A549 (cell line): ENCODE results near the gene RTN4.

ENCODE experiments used
- EP300 ChIP-seq, 2 experiments: fragments of >200 bp; sonication (Bioruptor Twin); formaldehyde crosslinking; IDR thresholded peaks; 2 replicates in 1 of 2; 3 replicates in 1 of 2; pipeline ENCODE4 v1.6.1; 2016 to 2017
- JUNB ChIP-seq: fragments of >200 bp; sonication (Bioruptor Twin); formaldehyde crosslinking; IDR thresholded peaks from 2 replicates; pipeline ENCODE4 v1.6.1; 2016
- KDM5A ChIP-seq: fragments of 200-600 bp; sonication (generic); IDR thresholded peaks from 2 replicates; pipeline ENCODE4 v1.6.1; 2016; ENCODE audit warnings: antibody characterized with exemption, mild to moderate bottlenecking
- POLR2A ChIP-seq: IDR thresholded peaks from 2 replicates; pipeline ENCODE4 v1.6.1; 2012; ENCODE audit warnings: mild to moderate bottlenecking, low read length
- RAD21 ChIP-seq, 2 experiments: fragments of >200 bp in 1 of 2; sonication (Bioruptor Twin) in 1 of 2; formaldehyde crosslinking in 1 of 2; IDR thresholded peaks in 1 of 2; conservative IDR thresholded peaks in 1 of 2; 2 replicates in 1 of 2; 3 replicates in 1 of 2; pipeline ENCODE4 v1.6.1; 2012 to 2018; ENCODE audit warnings: inconsistent platforms in 1 of 2
- RCOR1 ChIP-seq: fragments of 150-350 bp; IDR thresholded peaks from 2 replicates; pipeline ENCODE4 v1.6.1; 2014; ENCODE audit warnings: antibody characterized with exemption, low read length, low read depth
- RFX5 ChIP-seq: fragments of 450-650 bp; IDR thresholded peaks from 2 replicates; pipeline ENCODE4 v1.7.1; 2014; ENCODE audit warnings: antibody characterized with exemption, mild to moderate bottlenecking, moderate library complexity
- TF ChIP-seq, protein P1 (sequence below): fragments of 200-600 bp; sonication (generic); IDR thresholded peaks from 2 replicates; pipeline ENCODE4 v1.6.1; 2016; ENCODE audit warnings: antibody characterized with exemption, mild to moderate bottlenecking, moderate library complexity
- TF ChIP-seq, protein P2 (sequence below): fragments of >200 bp; sonication (Bioruptor Twin); formaldehyde crosslinking; IDR thresholded peaks from 3 replicates; pipeline ENCODE4 v1.5.1; 2016
- TF ChIP-seq, protein P3 (sequence below): fragments of 450-650 bp; IDR thresholded peaks from 2 replicates; pipeline ENCODE4 v1.6.1; 2014; ENCODE audit warnings: antibody characterized with exemption
- TF ChIP-seq, protein P4 (sequence below): IDR thresholded peaks from 2 replicates; pipeline ENCODE4 v1.6.1; 2012
- TF ChIP-seq, protein P5 (sequence below): fragments of >200 bp; sonication (Bioruptor Twin); formaldehyde crosslinking; IDR thresholded peaks from 2 replicates; pipeline ENCODE4 v1.6.1; 2016

DNA sequence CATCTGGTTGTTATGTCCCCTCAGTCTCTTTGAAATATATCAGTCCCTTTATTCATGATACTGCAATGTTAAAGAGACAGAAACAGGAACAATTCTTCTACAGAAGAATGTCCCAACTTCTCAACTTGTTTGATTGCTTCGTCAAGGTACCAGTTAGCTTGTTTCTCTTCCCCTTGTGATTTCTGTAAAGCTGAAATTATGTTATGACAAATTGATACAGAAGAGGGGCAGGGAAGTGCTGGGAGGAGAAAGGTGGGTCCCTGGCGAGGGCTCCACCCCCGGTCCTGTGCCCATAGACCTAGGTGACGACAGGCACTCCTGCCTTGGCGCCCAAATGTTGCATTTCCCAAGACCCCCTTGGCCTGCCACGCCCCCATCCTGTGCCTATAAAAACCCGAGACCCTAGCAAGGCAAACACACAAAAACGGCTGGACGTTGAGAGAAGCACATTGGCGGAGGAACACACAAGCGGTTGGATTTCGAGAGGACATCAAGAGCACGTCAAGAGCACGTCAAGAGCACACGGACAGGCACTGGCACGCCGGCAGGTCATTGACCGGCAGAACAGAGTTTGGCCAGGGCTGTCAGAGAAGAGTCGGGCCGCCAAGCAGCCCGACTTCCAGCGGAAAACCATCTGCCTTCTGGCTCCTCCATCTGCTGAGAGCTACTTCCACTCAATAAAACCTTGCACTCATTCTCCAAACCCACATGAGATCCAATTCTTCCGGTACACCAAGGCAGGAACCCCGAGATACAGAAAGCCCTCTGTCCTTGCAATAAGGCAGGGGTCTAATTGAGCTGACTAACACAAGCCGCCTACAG is 11.5 kb upstream of the RTN4 start:
- TF ChIP-seq, protein P1, sequence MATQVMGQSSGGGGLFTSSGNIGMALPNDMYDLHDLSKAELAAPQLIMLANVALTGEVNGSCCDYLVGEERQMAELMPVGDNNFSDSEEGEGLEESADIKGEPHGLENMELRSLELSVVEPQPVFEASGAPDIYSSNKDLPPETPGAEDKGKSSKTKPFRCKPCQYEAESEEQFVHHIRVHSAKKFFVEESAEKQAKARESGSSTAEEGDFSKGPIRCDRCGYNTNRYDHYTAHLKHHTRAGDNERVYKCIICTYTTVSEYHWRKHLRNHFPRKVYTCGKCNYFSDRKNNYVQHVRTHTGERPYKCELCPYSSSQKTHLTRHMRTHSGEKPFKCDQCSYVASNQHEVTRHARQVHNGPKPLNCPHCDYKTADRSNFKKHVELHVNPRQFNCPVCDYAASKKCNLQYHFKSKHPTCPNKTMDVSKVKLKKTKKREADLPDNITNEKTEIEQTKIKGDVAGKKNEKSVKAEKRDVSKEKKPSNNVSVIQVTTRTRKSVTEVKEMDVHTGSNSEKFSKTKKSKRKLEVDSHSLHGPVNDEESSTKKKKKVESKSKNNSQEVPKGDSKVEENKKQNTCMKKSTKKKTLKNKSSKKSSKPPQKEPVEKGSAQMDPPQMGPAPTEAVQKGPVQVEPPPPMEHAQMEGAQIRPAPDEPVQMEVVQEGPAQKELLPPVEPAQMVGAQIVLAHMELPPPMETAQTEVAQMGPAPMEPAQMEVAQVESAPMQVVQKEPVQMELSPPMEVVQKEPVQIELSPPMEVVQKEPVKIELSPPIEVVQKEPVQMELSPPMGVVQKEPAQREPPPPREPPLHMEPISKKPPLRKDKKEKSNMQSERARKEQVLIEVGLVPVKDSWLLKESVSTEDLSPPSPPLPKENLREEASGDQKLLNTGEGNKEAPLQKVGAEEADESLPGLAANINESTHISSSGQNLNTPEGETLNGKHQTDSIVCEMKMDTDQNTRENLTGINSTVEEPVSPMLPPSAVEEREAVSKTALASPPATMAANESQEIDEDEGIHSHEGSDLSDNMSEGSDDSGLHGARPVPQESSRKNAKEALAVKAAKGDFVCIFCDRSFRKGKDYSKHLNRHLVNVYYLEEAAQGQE, result no peak
- TF ChIP-seq, protein P2, sequence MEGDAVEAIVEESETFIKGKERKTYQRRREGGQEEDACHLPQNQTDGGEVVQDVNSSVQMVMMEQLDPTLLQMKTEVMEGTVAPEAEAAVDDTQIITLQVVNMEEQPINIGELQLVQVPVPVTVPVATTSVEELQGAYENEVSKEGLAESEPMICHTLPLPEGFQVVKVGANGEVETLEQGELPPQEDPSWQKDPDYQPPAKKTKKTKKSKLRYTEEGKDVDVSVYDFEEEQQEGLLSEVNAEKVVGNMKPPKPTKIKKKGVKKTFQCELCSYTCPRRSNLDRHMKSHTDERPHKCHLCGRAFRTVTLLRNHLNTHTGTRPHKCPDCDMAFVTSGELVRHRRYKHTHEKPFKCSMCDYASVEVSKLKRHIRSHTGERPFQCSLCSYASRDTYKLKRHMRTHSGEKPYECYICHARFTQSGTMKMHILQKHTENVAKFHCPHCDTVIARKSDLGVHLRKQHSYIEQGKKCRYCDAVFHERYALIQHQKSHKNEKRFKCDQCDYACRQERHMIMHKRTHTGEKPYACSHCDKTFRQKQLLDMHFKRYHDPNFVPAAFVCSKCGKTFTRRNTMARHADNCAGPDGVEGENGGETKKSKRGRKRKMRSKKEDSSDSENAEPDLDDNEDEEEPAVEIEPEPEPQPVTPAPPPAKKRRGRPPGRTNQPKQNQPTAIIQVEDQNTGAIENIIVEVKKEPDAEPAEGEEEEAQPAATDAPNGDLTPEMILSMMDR, result no peak
- TF ChIP-seq RAD21 (conservative IDR thresholded peaks at IDR 0.05 in 1 of 2, IDR thresholded peaks at IDR 0.05 in 1 of 2), result no peak
- TF ChIP-seq KDM5A, result no peak
- no peak for TF ChIP-seq RFX5
- no peak for TF ChIP-seq RCOR1
- TF ChIP-seq, protein P3, sequence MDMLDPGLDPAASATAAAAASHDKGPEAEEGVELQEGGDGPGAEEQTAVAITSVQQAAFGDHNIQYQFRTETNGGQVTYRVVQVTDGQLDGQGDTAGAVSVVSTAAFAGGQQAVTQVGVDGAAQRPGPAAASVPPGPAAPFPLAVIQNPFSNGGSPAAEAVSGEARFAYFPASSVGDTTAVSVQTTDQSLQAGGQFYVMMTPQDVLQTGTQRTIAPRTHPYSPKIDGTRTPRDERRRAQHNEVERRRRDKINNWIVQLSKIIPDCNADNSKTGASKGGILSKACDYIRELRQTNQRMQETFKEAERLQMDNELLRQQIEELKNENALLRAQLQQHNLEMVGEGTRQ, result no peak
- TF ChIP-seq, protein P4, sequence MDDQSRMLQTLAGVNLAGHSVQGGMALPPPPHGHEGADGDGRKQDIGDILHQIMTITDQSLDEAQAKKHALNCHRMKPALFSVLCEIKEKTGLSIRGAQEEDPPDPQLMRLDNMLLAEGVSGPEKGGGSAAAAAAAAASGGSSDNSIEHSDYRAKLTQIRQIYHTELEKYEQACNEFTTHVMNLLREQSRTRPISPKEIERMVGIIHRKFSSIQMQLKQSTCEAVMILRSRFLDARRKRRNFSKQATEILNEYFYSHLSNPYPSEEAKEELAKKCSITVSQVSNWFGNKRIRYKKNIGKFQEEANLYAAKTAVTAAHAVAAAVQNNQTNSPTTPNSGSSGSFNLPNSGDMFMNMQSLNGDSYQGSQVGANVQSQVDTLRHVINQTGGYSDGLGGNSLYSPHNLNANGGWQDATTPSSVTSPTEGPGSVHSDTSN, result no peak
- TF ChIP-seq JUNB, result no peak
- TF ChIP-seq POLR2A, result no peak
- no peak for TF ChIP-seq EP300 (IDR thresholded peaks at IDR 0.05)
- TF ChIP-seq, protein P5, sequence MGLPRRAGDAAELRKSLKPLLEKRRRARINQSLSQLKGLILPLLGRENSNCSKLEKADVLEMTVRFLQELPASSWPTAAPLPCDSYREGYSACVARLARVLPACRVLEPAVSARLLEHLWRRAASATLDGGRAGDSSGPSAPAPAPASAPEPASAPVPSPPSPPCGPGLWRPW, result no peak
